D721Med (cell line): ENCODE results near the gene NRGN.
A peak's percentile ranks its signal among the peaks of the same experiment; 100 is the strongest.

Experiments
- DNase-seq: peaks from one replicate; pipeline ENCODE4 v3.0.0; 2011; ENCODE audit warnings: low spot score; ENCODE audit not compliant: insufficient read length
- FAIRE-seq: peaks from 2 replicates; lab custom pipeline; 2011; peaks lifted over from hg19 to GRCh38; lab: Jason Lieb, UNC
- CTCF ChIP-seq: IDR thresholded peaks from 2 replicates; pipeline ENCODE4 v1.5.1; 2012; ENCODE audit warnings: mild to moderate bottlenecking, control low read depth; ENCODE audit not compliant: insufficient read depth; ENCODE audit errors: missing control alignments

Gene NRGN

GRCh38 chr11:124739479-124740276 is at the start of gene NRGN:
Gene NRGN, plus strand, starts transcription at chr11:124739942. Its CDS starts 143 bp downstream, at chr11:124740085.
- no peak for TF ChIP-seq CTCF
- DNase-seq = peak; percentile 96

GRCh38 chr11:124693142-124693541 is 46.6 kb upstream of the NRGN start:
- DNase-seq = no peak
- no peak for TF ChIP-seq CTCF
- FAIRE-seq = no peak

More at GRCh38 chr11:124739479-124740276, at the start of gene NRGN:
- no peak for FAIRE-seq

GRCh38 chr11:124699547-124699946 is 40.2 kb upstream of the NRGN start:
- TF ChIP-seq CTCF = no peak
- DNase-seq (no peak), FAIRE-seq (no peak)

- TF ChIP-seq CTCF = no peak
- DNase-seq (no peak), FAIRE-seq (no peak)
Observed at GRCh38 chr11:124700028-124700427, 39.7 kb upstream of the NRGN start.

- no peak for TF ChIP-seq CTCF
- FAIRE-seq = no peak
- DNase-seq = no peak
Observed at GRCh38 chr11:124707829-124708228, 31.9 kb upstream of the NRGN start.

- DNase-seq (no peak), FAIRE-seq (no peak)
- no peak for TF ChIP-seq CTCF
Observed at GRCh38 chr11:124712392-124712791, 27.4 kb upstream of the NRGN start.

- FAIRE-seq = no peak
- TF ChIP-seq CTCF = no peak
- DNase-seq = no peak
Observed at GRCh38 chr11:124716591-124716990, 23.2 kb upstream of the NRGN start.
